K562 (cell line): Measurements from ENCODE around the gene PDCD6IP. TPM values are rescaled to one million over a fixed set of nuclear protein-coding genes. Genes with fewer than 3 reads are reported as not detected.

Experiments
- HDGF ChIP-seq: fragments of 450-650 bp; IDR thresholded peaks from 2 replicates; pipeline ENCODE4 v1.6.1; 2016
- HIVEP1 ChIP-seq: fragments of 250-450 bp; sonication (Bioruptor Pico); IDR thresholded peaks from 2 replicates; pipeline ENCODE4 v1.4.0; 2020; ENCODE audit warnings: mild to moderate bottlenecking
- HSF4 ChIP-seq: fragments of 250-450 bp; sonication (Bioruptor Pico); IDR thresholded peaks from 2 replicates; pipeline ENCODE4 v2.1.2; 2022; ENCODE audit warnings: mild to moderate bottlenecking, moderate library complexity, borderline replicate concordance
- ZNF165 ChIP-seq: fragments of 250-450 bp; sonication (Bioruptor Pico); IDR thresholded peaks from 2 replicates; pipeline ENCODE4 v1.4.0; 2020; ENCODE audit warnings: borderline replicate concordance
- ZNF384 ChIP-seq: IDR thresholded peaks from 2 replicates; pipeline ENCODE4 v1.6.1; 2012; ENCODE audit warnings: low read depth, low read length, improper control_type of control experiment
- polyA plus RNA-seq, 8 experiments: library from polyadenylated mRNA; depleted of rRNA in 4 of 8; stranded (reverse) in 5 of 8; unstranded in 3 of 8; fragments of >200 nt; fragmentation: Nextera tagmentation in 2 of 8; fragmentation: Illumina TruSeq in 1 of 8; extraction: Ambion mirVana in 2 of 8; extraction: Trizol in 1 of 8; gene quantifications; 2 replicates each; pipeline versions ENCODE4 v1.2.1 to v1.2.3, GENCODE V29; 2011 to 2014; ENCODE audit warnings: inconsistent platforms in 1 of 8, missing spikeins in 1 of 8
- total RNA-seq, 7 experiments: library from RNA; depleted of rRNA in 6 of 7; stranded (reverse); fragments of >200 nt in 6 of 7; fragmentation: Illumina TruSeq in 2 of 7; extraction: Trizol in 2 of 7; gene quantifications; 2 replicates each; pipeline versions ENCODE4 v1.2.1 to v1.2.3, GENCODE V29; 2011 to 2021; ENCODE audit warnings: low replicate concordance in 1 of 7
- TF ChIP-seq, protein P1 (sequence below), 2 experiments: fragments of 450-650 bp in 1 of 2; sonication (generic) in 1 of 2; formaldehyde crosslinking in 1 of 2; IDR thresholded peaks; 2 replicates each; pipeline versions ENCODE4 v1.7.1 to v1.9.0; 2016 to 2022; ENCODE audit warnings: inconsistent platforms in 1 of 2, mild to moderate bottlenecking in 1 of 2, missing genetic modification reagents in 1 of 2
- TF ChIP-seq, protein P2 (sequence below): fragments of 250-450 bp; sonication (Bioruptor Pico); IDR thresholded peaks from 2 replicates; pipeline ENCODE4 v1.4.0; 2020

The PDCD6IP gene
- total and polyA plus RNA-seq, 9 of the 15 experiments (the other 6 are each of a cell fraction or from before 2014, with no cell fraction given) = 40.2 to 302 (median 122) TPM

DNA sequence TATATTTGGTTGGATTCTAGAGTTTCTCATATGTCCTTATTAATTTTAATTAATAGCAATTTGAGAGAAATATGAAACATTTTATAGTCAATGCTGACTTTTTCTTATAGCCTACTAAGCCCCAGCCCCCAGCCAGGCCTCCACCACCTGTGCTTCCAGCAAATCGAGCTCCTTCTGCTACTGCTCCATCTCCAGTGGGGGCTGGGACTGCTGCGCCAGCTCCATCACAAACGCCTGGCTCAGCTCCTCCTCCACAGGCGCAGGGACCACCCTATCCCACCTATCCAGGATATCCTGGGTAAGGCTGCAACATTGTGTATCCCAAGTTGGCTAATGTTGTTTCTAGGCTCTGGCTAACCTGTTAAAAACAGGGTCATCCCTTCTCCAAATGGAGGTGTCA is 66.7 kb downstream of the PDCD6IP start (continued):
- TF ChIP-seq, protein P1, sequence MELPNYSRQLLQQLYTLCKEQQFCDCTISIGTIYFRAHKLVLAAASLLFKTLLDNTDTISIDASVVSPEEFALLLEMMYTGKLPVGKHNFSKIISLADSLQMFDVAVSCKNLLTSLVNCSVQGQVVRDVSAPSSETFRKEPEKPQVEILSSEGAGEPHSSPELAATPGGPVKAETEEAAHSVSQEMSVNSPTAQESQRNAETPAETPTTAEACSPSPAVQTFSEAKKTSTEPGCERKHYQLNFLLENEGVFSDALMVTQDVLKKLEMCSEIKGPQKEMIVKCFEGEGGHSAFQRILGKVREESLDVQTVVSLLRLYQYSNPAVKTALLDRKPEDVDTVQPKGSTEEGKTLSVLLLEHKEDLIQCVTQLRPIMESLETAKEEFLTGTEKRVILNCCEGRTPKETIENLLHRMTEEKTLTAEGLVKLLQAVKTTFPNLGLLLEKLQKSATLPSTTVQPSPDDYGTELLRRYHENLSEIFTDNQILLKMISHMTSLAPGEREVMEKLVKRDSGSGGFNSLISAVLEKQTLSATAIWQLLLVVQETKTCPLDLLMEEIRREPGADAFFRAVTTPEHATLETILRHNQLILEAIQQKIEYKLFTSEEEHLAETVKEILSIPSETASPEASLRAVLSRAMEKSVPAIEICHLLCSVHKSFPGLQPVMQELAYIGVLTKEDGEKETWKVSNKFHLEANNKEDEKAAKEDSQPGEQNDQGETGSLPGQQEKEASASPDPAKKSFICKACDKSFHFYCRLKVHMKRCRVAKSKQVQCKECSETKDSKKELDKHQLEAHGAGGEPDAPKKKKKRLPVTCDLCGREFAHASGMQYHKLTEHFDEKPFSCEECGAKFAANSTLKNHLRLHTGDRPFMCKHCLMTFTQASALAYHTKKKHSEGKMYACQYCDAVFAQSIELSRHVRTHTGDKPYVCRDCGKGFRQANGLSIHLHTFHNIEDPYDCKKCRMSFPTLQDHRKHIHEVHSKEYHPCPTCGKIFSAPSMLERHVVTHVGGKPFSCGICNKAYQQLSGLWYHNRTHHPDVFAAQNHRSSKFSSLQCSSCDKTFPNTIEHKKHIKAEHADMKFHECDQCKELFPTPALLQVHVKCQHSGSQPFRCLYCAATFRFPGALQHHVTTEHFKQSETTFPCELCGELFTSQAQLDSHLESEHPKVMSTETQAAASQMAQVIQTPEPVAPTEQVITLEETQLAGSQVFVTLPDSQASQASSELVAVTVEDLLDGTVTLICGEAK (IDR thresholded peaks at IDR 0.05) = no peak
- TF ChIP-seq, protein P1 (CRISPR knock-in tag; IDR thresholded peaks at IDR 0.05) = no peak
- TF ChIP-seq HSF4 (CRISPR knock-in tag) (no peak), HDGF (no peak), HIVEP1 (CRISPR knock-in tag) (no peak), ZNF384 (no peak), ZNF165 (no peak)
- TF ChIP-seq, protein P2, sequence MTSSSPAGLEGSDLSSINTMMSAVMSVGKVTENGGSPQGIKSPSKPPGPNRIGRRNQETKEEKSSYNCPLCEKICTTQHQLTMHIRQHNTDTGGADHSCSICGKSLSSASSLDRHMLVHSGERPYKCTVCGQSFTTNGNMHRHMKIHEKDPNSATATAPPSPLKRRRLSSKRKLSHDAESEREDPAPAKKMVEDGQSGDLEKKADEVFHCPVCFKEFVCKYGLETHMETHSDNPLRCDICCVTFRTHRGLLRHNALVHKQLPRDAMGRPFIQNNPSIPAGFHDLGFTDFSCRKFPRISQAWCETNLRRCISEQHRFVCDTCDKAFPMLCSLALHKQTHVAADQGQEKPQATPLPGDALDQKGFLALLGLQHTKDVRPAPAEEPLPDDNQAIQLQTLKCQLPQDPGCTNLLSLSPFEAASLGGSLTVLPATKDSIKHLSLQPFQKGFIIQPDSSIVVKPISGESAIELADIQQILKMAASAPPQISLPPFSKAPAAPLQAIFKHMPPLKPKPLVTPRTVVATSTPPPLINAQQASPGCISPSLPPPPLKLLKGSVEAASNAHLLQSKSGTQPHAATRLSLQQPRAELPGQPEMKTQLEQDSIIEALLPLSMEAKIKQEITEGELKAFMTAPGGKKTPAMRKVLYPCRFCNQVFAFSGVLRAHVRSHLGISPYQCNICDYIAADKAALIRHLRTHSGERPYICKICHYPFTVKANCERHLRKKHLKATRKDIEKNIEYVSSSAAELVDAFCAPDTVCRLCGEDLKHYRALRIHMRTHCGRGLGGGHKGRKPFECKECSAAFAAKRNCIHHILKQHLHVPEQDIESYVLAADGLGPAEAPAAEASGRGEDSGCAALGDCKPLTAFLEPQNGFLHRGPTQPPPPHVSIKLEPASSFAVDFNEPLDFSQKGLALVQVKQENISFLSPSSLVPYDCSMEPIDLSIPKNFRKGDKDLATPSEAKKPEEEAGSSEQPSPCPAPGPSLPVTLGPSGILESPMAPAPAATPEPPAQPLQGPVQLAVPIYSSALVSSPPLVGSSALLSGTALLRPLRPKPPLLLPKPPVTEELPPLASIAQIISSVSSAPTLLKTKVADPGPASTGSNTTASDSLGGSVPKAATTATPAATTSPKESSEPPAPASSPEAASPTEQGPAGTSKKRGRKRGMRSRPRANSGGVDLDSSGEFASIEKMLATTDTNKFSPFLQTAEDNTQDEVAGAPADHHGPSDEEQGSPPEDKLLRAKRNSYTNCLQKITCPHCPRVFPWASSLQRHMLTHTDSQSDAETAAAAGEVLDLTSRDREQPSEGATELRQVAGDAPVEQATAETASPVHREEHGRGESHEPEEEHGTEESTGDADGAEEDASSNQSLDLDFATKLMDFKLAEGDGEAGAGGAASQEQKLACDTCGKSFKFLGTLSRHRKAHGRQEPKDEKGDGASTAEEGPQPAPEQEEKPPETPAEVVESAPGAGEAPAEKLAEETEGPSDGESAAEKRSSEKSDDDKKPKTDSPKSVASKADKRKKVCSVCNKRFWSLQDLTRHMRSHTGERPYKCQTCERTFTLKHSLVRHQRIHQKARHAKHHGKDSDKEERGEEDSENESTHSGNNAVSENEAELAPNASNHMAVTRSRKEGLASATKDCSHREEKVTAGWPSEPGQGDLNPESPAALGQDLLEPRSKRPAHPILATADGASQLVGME (CRISPR knock-in tag) = no peak
